Measurements from ENCODE around the gene SLX4IP.

Gene SLX4IP

DNA sequence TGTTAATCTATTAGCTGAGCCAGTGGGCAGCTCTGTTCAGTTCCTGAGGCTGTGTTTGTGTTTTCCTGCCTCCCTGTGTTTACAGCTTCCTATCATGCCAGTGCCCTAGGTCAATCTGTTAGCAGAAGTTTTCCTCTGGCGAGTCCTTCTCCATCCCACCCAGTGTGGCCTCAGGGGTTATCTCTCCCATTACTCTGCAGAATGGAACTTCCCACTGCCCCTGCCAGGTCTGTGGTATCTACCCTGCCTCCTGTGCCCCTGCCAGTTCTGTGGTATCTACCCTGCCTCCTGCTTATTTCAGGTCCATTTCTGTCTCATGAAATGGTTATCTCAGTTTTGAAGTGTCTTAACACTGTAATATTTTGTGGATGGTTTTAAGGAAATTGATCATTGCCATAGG lies 63.1 kb downstream of the SLX4IP start:
- no peak for DNase-seq

DNA sequence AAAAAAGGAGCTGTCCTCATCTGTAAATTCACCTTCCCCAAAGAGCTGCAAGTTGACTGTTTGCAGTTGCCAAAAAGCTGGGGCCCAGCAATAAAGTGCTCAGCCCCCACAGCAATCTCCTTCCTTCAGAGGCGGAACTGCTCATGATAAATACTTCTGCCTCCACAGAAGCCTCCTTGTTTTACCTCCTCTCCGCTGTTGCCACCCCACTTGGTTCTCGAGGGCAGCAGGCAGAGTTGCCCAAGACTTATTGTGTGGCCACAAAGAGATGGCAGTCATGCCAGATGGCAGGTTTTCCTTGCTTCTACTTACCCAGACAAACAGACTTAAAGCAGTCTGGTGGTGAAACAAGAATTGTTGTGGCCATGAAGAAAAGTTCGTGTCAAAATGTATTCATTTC lies 66.3 kb downstream of the SLX4IP start:
- DNase-seq = no peak

DNA sequence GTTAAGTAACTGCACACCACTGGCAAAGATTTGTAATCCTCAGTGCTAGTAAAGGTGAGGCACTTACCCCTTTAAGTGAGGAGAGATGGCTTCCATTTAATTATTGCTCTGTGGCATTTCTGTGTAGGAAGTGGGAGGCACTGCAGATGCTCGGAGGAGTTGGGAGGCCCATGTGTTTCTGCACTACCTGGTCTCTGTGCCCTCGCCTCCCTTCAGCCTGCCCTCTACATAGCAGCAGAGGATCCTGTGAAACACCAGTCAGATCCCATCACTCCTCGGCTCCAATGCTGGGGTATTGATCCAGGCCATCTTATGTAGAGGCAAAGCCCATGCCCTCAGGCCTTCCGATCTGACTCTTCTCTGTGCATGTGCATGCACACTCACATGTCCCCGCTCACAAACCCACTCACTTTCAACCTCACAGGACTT lies 67.0 kb downstream of the SLX4IP start:
- DNase-seq = no peak

DNA sequence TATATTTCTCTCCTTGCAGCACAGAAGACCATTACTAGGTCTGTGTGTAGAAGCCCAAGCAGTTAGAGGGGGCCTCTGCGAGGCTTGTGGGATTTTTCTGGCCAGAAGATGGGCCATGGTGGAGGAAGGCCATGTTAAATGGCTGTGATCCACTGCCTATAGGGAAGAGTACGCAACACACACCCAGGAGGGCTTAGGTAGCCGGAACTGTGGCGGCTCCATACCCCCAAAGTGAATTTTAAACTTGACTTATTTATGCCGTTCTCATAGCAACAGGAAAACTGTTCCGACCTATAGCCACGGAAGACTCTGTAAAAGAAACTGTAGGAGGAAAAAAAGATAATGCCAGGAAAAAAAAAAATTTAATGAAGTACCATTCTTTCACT lies 69.5 kb downstream of the SLX4IP start:
- no peak for DNase-seq

DNA sequence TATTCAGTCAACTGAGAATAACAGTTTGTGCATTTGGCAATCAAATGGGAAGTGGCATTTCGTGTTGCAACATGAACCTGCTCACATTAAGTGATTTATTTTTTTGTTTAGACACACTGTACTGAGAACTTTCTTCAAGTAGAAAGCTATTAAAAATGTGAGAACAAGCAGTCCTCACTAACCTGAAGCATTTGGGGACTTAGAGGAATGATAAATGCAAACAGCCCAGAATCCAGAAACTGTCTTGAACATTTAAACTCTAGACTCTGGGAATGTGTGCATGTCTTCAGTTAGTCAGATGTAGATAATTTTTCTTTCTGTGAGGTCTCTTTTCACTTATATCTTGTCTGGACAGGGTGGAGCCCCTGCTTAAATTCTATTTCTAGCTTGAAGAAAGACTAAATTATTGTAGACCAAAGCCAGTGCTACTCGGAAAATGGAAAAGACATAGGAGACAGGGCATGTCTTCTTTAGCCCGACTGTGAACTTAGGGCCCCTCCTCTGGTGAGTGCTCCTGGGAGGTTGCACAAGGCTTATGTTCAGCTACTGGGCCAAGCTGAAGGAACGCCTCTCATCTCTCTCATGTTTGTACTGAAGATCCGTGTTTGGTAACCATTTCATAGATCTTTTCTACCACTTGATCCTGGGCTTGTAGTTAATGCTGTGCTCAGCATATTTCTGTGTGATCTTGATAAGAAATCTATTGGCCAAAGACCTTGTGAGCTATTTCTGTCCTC lies 70.1 kb downstream of the SLX4IP start:
- DNase-seq = no peak

DNA sequence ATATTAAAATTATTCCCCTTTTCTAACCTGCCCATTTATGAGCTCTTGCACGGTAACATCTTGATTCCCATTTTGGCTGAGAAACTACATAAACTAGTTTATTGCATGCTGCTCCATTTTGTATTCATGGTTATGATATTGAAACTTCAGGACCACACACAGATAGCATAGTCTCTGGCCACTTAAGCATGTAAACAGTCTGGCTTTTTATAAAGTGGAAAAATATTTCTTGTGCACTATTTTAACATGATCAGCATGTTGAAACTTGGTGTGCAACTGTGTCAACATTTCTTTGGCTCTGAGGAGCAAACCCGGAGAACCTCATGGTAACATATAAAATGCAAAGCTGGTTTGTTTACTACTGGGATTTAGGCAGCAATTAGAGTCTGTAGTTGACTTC lies 70.7 kb downstream of the SLX4IP start:
- DNase-seq = no peak

DNA sequence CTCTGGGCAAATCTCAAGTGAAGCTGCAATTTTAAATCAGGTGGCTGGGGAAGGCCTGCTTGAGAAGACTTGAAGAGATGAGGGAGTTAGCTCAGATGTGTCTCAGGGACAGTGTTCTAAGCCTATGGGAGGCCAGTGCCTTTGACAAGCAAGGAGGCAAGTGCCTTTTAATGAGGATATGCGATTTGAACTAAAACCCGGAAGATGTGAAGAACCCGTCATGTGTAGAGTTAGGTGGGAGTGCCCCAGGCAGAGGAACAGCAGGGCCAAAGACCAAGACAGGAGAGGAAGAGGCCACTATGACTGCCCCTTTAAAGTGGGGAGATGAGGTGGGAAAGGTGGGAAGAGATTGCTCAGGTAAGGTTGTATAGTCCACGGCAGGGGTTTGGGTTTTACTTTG lies 71.9 kb downstream of the SLX4IP start:
- DNase-seq = no peak

DNA sequence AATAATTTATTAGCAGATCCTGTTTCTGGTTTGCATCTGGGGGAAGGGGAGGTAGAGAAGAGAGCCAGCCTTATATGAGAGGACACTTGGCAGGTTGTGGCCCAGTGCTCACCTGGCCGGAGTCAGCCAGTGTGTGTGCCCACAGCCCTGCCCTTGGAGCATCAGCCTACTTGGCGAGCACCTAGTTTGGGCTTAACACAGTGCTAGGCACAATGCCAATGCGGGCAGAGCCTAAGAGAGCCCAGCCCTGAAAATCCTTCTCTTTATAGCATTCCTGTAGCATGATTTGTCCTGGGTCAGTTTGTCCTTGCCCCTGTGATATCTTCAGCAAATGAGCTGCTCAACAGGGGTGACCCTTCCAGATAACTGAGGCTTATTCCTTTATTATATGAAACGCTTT lies 73.0 kb downstream of the SLX4IP start:
- DNase-seq = no peak

DNA sequence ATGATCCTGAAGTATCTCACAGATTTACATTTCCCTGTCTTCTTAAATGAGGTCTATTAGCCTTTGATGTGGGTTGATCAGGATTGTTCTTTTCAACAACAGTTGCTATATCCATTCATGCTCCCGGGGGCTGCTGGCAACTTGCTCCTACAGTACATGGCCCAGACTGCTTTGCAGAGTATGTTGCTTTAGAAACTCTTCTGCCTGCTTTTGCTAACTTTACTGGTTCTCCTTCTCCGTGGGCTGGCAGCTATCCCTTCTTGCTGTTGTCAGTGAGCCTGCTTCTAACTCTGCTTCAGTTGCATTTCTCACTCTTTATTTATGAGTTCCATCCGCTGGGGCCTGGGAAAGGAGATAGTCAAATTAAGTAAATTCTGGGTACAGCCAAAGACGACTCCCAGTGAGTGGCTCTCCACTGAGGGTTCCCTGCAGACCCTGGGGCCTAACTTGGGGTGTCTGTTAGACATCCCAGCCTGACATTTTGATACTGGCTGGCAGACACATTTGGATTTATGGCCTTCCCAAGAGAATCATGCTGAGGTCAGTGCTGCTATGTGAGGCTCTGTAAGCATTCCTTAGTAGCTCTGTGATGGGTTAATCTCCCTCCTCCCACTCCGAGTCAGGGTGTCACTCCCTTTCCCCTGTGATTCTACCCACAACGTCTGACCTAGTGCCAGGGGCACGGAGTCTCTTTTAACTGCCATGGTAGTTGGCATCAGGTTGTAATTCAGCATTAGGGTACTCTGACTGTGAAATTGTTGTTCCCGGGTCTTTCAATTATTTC lies 73.6 kb downstream of the SLX4IP start:
- DNase-seq = no peak

DNA sequence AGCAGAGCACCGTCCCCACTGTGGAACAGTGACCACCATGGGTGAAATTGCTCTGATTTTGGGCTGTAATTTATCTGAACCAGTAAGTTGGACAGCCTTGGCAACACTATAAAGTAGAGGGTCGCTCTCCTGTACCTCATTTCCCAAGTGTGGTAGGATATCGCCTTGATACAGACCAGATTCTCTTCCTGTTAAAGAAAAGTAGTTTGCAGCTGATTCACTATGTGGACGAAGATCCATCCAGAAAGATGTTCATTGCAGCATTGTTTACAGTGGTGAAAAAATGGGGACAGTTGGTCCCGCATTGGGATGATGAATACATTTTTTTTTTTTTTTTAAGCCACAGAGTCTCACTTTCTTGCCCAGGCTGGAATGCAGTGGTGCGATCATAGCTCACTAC lies 74.3 kb downstream of the SLX4IP start:
- no peak for DNase-seq

DNA sequence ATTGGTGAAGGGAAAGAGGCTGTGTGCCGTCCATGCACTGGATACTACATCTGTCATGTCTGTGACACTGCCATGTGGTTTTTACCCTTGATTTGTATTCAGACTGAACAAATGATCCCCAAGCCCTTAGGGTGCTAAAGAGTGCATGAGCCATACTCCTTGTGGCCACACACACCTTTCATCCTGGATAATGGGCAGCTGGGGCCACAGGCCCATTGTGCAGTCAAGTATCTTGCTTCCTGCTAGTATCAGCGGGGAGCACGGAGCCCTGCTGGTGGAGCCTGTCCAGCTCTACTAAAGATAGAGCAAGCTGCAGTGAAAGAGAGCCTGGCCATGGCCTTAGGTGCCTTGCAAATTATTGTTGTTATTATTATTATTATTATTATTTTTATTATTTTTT lies 75.1 kb downstream of the SLX4IP start:
- no peak for DNase-seq

DNA sequence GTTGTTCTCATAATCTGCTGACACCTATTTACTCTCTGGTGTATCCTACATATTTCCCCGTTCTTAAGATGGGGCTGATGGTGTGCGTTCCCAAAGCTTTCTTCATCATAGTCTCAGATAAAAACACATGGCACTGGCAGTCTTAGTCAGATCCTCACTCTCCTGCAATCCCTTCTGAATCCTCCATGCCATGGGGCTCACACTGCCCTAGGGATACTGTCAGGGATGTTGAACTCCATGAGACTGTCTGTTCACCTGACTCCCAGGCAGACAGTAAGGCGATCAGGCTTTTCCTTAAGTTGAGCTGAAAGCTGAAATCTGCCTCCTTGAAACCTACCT lies 76.0 kb downstream of the SLX4IP start:
- DNase-seq = no peak

DNA sequence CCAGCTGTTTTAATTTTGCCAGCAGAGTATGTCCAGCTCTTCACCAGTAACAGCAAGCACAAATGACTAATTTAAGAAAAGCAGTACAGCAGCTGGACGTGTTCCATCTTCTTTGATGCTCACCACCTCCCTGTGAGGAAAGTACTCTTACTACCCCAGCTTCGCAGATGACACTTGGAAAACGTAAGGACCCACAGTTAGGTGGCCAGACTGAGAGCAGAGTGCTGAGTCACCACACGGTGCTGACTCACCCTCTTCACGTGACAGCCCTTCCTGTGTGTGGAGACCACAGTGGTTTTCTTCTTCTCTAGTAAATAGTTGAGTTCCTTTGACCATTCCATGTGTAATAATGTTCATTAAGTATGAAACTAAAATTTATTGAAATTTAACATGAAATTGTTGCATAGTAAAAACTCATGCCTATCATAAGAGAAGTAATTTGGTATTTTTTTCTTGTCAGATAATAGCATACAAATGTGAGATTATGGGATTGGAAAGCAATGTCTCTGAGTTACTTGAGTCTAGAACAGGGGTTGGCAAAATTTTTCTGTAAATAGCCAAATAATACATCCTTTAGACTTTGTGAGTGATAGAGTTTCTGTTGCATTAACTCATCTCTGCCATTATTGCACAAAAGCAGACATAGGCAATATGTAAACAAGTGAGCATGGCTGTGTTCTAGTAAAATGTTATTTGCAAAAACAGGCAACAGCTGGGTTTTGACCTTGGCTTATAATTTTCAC lies 76.6 kb downstream of the SLX4IP start:
- no peak for DNase-seq

DNA sequence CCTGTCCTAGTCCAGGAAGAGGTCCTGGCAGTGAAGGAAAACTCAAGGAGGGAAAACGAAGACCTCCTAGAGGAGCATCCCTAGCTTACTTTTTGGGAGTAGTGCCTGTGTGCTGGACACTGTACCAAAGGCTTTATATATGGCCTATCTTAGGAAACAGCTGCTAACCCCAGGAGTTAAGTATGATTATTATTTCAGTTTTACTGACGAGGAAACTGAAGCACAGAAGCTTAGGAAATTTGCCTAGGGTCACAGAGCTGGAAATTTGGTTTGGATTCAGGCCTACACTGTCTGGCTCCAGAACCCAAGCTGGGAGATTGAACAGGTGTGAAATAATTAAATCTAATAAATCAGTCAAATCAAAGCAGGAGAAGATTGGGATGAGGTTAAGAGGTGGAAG lies 78.0 kb downstream of the SLX4IP start:
- DNase-seq = no peak

DNA sequence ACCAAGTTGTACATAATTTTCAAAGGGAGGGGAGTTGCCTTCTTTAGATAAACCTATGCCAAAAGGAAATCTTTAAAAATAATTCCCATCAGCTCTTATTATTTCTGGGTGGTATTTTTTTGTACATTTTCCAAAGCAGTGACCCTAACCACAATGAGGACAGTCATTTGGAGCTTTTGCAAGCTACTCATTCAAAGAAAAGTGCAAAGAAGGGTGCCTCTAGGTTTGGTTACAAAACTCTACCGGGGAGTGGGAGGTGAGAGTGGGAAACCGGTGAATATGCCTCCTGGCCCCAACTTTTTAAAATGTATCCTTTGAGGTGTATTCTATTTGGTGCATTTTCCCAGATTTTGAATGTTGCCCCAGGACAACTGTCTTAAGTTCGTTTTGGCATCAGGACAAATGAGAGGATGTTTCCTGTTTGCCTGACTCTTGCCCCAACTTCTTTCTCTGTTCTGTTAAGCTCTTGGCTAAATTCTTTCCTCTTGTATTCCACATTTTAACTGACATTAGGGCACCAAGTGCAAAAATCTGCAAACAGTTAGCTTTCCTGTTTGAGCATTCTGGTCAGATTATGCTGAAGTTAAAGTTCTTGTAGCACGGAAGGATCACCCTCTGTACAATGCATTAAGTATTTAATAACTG lies 78.9 kb downstream of the SLX4IP start:
- DNase-seq = no peak

DNA sequence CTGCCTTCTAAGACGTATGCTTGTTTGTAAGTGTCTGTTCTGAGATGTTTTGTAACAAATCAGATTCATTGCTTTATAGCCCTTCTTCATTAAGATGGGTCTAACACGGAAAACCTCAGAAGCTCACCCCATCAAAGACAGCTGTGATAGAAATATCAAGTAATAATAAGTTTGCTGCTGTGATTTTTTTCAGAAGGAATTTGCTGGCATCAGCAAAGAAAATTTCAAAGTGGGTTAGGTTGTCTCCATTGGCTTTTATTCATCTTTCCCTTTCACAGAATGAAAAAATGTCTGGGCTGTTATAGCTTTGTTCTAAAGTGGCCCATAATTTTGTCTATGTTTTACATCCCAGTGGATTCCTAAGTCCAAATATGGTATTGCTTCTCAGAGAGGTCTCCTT lies 81.4 kb downstream of the SLX4IP start:
- DNase-seq = no peak

DNA sequence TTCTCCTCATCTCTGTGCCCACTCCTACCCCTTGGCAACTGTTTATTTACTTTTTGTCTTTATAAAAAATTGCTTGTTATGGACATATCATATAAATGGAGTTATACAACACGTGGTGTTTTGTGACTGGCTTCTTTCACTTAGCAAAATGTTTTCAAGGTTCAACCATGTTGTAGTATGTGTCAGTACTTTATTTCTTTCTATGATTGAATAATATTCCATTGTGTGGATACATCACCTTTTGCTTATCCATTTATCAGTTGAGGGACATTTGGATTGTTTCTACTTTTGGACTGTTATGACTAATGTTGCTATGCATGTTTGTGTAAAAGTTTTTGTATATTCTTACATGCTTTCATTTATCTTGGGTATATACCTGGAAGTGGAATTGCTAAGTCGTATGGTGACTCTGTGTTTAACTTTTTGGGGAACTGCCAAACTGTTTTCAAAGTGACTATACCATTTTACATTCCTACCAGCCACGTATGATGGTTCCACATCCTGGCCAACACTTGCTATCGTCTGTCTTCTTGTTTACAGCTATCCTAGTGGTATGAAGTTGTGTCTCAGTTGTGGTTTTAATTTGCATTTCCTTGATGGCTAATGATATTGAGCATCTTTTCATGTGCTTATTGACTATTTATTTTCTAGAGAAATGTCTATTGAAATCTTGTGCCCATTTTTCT lies 84.4 kb downstream of the SLX4IP start:
- no peak for DNase-seq

DNA sequence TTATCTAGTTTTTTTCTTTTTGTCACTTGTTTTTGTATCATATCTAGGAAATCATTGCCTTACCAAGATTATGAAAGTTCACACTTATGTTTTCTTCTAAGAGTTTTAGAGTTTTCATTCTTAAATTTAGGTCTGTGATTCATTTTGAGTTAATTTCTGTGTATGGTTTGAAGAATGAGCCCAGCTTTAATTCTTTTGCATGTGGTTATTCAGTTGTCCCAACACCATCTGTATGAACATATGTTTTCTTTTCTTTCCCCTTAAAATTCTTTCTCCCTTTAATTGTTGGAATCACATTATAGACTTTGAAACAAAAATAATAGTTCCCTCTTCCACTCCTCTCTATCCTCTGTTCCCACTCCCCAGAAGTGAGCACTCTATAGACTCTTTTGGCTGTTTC lies 85.4 kb downstream of the SLX4IP start:
- no peak for DNase-seq

DNA sequence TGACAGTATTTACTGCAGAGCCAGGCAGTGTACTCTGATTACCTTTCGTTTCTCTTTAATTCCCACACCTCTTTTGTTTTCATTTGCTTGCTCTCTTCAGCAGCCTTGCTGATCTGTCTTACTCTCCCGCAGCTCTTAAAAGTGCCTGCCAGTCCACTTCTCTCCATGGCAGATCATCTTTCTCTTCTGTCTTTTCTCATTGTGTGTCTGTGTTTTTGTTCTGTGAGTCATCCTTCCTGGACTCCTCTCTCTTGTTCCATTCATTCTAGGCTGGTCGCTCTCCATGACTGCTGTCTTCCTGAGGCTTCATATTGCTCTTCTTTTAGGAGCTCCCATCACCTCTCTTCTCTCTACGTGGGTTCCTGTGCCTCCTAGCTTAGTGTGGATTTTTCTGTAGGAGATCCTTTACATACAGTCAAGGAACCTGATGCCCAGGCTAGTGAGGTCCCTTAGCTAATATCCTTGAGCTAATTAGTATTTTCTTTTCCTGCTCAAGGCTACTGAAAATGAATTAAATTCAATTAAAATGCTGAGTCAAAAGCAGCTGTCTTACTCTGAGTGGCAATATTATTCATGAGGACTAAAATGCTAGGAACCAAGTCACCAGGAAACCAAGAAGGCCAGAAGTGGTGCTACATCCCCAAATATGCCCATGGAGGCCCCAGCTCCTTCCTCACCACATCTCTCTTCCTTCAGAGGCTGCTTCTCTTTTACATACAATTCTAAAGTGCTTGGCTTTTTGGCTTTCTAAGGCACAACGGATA lies 86.1 kb downstream of the SLX4IP start:
- DNase-seq = no peak

DNA sequence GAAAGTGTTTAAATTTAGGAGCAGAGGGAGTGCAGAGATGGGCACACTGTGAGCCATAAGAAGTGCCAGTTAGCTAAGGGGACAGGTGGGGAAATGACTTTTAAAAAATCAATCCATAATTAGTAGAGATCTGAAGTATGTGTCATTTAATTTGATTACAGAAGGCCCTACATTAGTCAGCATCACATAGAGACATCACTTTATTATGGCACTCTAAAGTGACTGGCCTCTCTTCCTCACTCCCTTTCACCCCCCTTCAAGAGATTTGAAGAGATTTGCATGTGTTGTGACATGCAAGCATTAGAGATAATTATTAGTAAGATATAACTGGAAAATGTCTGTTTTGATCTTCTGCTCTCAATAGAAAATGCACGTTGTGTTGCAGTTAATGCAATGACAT lies 86.7 kb downstream of the SLX4IP start:
- no peak for DNase-seq

DNA sequence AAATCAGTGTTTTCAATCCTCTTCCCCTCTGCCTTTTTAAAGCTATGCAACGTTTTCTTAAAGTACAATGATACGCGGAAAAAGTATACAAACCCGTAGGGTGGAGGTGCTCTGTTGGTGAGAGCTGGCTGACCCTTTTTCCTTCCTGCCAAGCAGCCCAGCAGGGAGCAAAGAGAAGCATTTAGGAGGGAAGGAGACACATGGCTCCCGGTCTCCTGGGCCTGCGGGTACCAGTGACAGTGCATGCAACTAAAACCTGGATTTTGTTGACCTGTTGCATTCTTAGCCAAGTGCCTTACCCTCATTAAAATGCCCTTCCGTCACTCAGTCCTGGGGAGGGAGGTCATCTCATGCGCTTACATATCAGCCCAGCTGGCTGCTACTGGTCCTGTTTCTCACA lies 87.2 kb downstream of the SLX4IP start:
- no peak for DNase-seq

DNA sequence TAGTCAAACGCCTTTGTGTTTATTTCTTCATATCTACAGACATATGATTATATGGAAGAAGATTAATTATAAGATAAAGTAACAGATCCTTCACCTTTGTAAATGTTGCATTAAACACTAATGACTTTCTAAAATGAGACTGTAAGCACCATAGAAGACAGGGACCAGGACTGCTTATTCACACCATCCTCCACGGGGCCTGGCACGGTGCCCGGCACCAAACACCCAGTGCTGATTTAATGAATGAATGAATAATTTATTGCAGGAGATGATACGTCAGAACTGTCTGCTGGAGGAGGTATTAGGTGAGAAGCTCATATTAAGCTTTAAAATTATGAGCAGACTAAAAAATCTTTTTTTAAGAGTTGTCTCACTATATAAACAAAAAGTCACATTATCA lies 88.3 kb downstream of the SLX4IP start:
- DNase-seq = no peak
